GM12872 (cell line): ENCODE data around the gene ADGRA1.

Source experiments
- TF ChIP-seq, protein P1 (sequence below): IDR thresholded peaks from 3 replicates; pipeline ENCODE4 v1.5.1; 2011; ENCODE audit warnings: low read depth, mild to moderate bottlenecking, low read length, moderate library complexity; ENCODE audit not compliant: insufficient read depth

Gene ADGRA1

DNA sequence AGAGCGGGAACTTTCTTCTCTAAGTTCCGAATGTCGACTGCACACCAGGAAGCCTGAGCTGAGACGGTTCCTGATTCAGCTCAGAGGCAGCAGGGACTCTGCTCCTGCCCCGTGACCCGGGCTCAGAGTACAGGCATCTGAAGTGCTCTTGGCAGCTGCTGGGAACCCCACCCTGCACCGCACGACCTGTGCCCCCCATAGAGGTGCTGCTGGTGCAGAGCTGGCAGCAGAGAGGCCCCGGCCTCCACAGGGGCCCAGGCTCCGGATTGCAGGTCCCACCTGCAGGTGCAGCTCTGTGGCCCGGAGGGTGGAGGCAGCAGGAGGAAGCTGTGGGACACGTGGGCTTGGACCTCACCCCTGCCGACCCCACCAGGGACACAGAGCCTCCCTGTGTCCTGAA lies 39.5 kb upstream of the ADGRA1 start:
- TF ChIP-seq, protein P1, sequence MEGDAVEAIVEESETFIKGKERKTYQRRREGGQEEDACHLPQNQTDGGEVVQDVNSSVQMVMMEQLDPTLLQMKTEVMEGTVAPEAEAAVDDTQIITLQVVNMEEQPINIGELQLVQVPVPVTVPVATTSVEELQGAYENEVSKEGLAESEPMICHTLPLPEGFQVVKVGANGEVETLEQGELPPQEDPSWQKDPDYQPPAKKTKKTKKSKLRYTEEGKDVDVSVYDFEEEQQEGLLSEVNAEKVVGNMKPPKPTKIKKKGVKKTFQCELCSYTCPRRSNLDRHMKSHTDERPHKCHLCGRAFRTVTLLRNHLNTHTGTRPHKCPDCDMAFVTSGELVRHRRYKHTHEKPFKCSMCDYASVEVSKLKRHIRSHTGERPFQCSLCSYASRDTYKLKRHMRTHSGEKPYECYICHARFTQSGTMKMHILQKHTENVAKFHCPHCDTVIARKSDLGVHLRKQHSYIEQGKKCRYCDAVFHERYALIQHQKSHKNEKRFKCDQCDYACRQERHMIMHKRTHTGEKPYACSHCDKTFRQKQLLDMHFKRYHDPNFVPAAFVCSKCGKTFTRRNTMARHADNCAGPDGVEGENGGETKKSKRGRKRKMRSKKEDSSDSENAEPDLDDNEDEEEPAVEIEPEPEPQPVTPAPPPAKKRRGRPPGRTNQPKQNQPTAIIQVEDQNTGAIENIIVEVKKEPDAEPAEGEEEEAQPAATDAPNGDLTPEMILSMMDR, result no peak

- TF ChIP-seq, protein P1, result no peak
Measured at GRCh38 chr10:133048926-133049325, 38.8 kb upstream of the ADGRA1 start.

DNA sequence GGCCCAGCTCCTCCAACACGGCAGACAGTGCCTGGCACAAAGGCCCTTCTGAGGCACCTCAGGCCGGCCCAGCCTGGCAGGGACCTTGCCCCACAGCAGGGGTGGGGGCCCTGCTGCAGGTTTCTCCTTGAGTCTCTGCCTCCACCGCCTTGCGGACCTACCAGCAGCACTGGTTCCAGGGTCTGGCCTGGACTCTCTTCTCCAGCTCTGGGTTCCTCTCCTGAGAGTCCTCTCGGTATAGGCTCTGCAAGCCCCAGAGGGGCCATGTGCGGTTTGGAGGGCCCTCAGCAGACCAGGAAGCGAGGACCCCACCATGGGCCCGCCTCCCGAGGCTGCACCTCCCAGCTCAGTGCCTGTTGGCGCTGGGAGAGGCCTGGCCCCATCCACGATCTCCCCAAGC lies 38.1 kb upstream of the ADGRA1 start:
- TF ChIP-seq, protein P1, result no peak

DNA sequence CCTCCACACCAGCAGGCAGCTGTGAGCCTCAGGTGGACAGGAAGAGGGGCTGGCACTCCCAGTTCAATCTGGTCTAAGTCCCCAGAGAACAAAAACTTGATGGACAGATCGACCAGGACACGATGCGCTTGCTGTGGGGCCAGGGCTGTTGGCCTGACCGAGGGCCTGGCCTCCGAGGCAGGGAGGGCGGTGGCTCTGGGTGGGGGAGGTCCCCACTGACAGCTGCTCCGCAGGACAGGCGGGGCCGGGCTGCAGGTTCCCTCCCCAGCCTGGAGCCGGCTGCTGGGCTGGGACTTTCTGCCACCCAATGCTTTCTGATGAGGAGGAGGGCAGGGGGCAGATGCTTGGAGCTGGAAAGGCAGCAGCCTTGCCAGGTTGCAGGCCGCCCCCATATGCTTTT lies 37.4 kb upstream of the ADGRA1 start:
- TF ChIP-seq, protein P1, result no peak

- TF ChIP-seq, protein P1, result no peak
Measured at GRCh38 chr10:133052076-133052475, 35.6 kb upstream of the ADGRA1 start.

- TF ChIP-seq, protein P1, result no peak
Measured at GRCh38 chr10:133055470-133055869, 32.3 kb upstream of the ADGRA1 start.

GRCh38 chr10:133056001-133056400 lies 31.7 kb upstream of the ADGRA1 start:
- TF ChIP-seq, protein P1, result no peak
